ENCODE measurements around the gene NIPAL3.
"Not testable (repeated sequence)": the region's sequence is repeated elsewhere in the genome, so short reads cannot be mapped to it uniquely, and the experiment has no call there.

Gene NIPAL3

GRCh38 chr1:24443241-24443656 is 27.6 kb downstream of the NIPAL3 start:
- no peak for TF ChIP-seq CTCF (IDR thresholded peaks at IDR 0.05; ENCODE audit: low read depth, low read length)
- no peak overlapping the region for H3K4me3 ChIP-seq (ENCODE audit: low read depth, low read length)

GRCh38 chr1:24446446-24446845 is 30.8 kb downstream of the NIPAL3 start:
- not testable (repeated sequence) for H3K4me3 ChIP-seq (ENCODE audit: low read depth, low read length)

- no peak overlapping the region for H3K4me3 ChIP-seq (ENCODE audit: low read depth, low read length)
- TF ChIP-seq CTCF (IDR thresholded peaks at IDR 0.05; ENCODE audit: low read depth, low read length): no peak
Observed at GRCh38 chr1:24450316-24450715, 34.7 kb downstream of the NIPAL3 start.

DNA sequence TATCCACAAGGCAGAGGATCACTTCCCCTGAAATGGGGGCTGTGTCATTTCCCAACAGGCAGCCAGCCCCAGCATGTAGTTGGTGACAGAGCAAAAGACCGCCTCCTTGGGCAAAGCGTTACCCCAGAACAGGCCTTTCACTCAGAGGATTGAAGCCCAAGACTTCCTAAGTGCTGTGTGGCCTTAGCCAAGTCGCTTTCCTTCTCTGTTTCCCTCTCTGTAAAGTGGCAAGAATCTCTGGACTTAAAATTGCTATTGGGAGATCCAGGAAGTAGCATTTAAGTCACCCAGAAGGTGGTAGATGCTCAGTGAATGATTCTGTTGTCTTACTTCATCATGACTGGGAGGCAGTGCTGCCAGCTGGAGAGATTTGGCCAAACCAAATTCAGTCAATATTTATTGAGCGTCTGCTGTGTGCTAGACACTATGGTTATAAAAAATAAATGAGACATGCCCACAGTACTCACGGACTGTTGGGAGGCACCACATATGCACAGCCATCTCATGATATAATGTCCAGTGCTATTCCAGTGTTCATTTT is 35.3 kb downstream of the NIPAL3 start:
- no peak overlapping the region for H3K4me3 ChIP-seq (ENCODE audit: low read depth, low read length)
- no peak for TF ChIP-seq CTCF (IDR thresholded peaks at IDR 0.05; ENCODE audit: low read depth, low read length)

DNA sequence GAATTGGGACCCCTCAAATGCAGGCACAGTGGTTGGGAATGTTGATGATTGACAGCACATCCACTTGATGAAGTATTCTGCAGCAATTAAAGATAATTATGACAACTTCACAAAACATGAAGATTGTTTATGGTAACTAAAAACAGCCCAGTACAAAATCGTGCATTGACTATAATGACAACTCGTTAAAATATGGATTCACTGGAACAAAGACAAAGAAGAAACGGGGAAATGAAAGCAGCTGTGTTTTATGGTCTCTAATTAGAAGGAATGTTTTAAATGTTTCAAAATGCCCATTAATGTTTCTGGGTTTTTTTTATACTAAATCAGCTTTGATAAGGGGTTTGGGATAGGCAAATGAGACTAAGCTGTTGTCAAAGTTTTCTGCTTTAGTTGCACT is 36.1 kb downstream of the NIPAL3 start:
- H3K4me3 ChIP-seq (ENCODE audit: low read depth, low read length): no peak overlapping the region
- TF ChIP-seq CTCF (IDR thresholded peaks at IDR 0.05; ENCODE audit: low read depth, low read length): no peak

DNA sequence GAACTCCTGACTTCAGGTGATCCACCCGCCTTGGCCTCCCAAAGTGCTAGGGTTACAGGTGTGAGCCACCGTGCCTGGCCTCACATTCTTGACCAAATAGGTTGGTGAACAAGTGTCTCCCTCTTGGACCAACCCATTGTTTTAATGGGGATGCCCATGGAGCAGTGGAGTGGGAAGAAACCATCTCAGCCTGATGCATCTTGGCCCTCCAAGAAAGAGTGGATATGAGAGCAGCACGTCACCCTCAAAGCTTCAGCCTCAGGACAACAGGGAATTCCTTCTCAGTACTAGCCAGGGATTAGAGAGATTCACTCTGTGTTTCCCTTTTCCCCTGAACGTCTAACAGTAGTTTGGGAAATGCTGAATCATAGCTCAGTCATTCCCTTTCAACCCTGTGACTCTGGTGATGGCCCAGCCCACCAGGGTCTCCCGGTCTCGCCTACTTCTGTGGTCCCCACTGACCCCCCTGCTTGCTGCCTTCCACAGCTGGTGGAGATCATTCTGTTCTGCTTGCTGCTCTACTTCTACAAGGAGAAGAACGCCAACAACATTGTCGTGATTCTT is 37.4 kb downstream of the NIPAL3 start:
- no peak overlapping the region for H3K4me3 ChIP-seq (ENCODE audit: low read depth, low read length)
- TF ChIP-seq CTCF (IDR thresholded peaks at IDR 0.05; ENCODE audit: low read depth, low read length): no peak

GRCh38 chr1:24454673-24455072 is 39.1 kb downstream of the NIPAL3 start:
- no peak for TF ChIP-seq CTCF (IDR thresholded peaks at IDR 0.05; ENCODE audit: low read depth, low read length)
- H3K4me3 ChIP-seq (ENCODE audit: low read depth, low read length): no peak overlapping the region

- no peak for TF ChIP-seq CTCF (IDR thresholded peaks at IDR 0.05; ENCODE audit: low read depth, low read length)
Observed at GRCh38 chr1:24455272-24455671, 39.7 kb downstream of the NIPAL3 start.

More at GRCh38 chr1:24455272-24455671, 39.7 kb downstream of the NIPAL3 start:
- H3K4me3 ChIP-seq (ENCODE audit: low read depth, low read length): no peak overlapping the region
